ENCODE measurements around the gene NCK2.

The NCK2 gene

GRCh38 chr2:105760639-105761337, 16.1 kb downstream of the NCK2 start:
- ChIA-PET POLR2A (no interaction called here), CTCF (no interaction called here)
- no peak for TF ChIP-seq SUZ12 (IDR thresholded peaks at IDR 0.05)
- TF ChIP-seq FOXM1 (IDR thresholded peaks at IDR 0.05; ENCODE audit: borderline replicate concordance): no peak
- no peak for DNase-seq (ENCODE audit: extremely low spot score)

DNA sequence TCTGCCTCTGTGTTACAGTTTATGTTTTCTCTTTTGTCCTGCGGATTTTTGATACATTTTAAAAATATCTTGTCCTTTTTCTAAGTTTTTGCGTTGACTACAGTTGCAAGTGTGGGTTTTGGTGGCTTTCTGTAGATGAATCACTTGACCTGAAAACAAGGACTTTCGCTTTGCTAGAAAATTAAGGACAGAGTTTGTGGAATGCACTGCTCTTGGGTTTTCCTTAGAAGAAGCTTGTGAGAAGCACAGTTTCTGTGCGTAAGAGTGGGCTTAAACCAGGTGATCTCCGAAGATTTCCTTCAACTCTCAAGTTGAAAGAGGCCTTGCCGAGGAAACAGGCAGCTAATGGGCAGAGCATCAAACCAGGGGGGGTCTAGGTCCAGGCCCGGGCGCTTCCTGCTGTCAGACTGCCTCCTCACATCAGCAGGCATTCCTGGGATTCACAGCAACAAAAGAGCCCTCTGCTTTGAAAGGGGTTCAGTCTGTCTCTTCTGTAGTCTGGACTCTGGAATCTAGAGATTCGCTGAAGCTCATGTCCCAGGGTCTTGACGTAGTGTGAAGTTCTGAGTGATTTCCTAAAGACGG, 17.3 kb downstream of the NCK2 start:
- TF ChIP-seq FOXM1 (IDR thresholded peaks at IDR 0.05; ENCODE audit: borderline replicate concordance) (no peak), TARDBP (IDR thresholded peaks at IDR 0.05) (no peak), L3MBTL2 (conservative IDR thresholded peaks at IDR 0.05) (no peak), ZNF384 (IDR thresholded peaks at IDR 0.05) (no peak), BHLHE40 (IDR thresholded peaks at IDR 0.05; ENCODE audit: borderline replicate concordance) (no peak), ARNT (IDR thresholded peaks at IDR 0.05) (no peak), ELF4 (IDR thresholded peaks at IDR 0.05) (no peak), SP1 (IDR thresholded peaks at IDR 0.05) (no peak), SUZ12 (IDR thresholded peaks at IDR 0.05) (no peak), LEF1 (IDR thresholded peaks at IDR 0.05; ENCODE audit: borderline replicate concordance) (no peak), FOXK2 (IDR thresholded peaks at IDR 0.05) (no peak), FOXA1 (IDR thresholded peaks at IDR 0.05) (no peak), NFRKB (IDR thresholded peaks at IDR 0.05) (no peak), PKNOX1 (IDR thresholded peaks at IDR 0.05) (no peak)
- DNase-seq (ENCODE audit: extremely low spot score): no peak
- CTCF ChIA-PET: no interaction called here
- POLR2A ChIA-PET: no interaction called here

DNA sequence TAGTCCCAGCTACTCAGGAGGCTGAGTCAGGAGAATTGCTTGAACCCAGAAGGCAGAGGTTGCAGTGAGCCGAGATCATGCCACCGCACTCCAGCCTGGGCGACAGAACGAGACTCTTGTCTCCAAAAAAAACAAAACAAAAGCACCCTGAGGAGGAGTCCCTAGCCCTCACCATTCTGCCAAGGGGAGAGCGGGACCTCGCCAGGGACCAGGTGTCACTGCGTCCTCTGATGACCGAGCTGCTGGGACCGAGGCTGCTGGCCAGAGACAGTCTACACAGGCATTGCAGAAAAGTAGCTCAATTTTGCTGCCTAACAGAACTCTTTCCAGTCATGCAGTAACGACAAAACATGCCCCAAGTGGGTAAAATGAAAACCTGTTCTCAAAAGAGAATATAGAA, 18.4 kb downstream of the NCK2 start:
- no peak for DNase-seq (ENCODE audit: extremely low spot score)
- CTCF ChIA-PET: no interaction called here
- TF ChIP-seq NFRKB (IDR thresholded peaks at IDR 0.05) (no peak), L3MBTL2 (conservative IDR thresholded peaks at IDR 0.05) (no peak), ZNF384 (IDR thresholded peaks at IDR 0.05) (no peak), HDGF (IDR thresholded peaks at IDR 0.05; ENCODE audit: borderline replicate concordance) (no peak), ELF4 (IDR thresholded peaks at IDR 0.05) (no peak), FOXM1 (IDR thresholded peaks at IDR 0.05; ENCODE audit: borderline replicate concordance) (no peak), SP1 (IDR thresholded peaks at IDR 0.05) (no peak), ARNT (IDR thresholded peaks at IDR 0.05) (no peak), TARDBP (IDR thresholded peaks at IDR 0.05) (no peak), CTBP1 (IDR thresholded peaks at IDR 0.05; ENCODE audit: borderline replicate concordance) (no peak), FOXK2 (IDR thresholded peaks at IDR 0.05) (no peak)

GRCh38 chr2:105764059-105764458, 19.3 kb downstream of the NCK2 start:
- ChIA-PET CTCF (interaction anchor here (0.6 kb wide), 1 partner anchor 156 kb away, joined by 4 read pairs; no protein-coding TSS in a partner anchor), POLR2A (no interaction called here)
- TF ChIP-seq NFRKB (IDR thresholded peaks at IDR 0.05) (no peak), L3MBTL2 (conservative IDR thresholded peaks at IDR 0.05) (no peak), ELF4 (IDR thresholded peaks at IDR 0.05) (no peak), PKNOX1 (IDR thresholded peaks at IDR 0.05) (no peak)
- no peak for DNase-seq (ENCODE audit: extremely low spot score)

More for the DNA sequence above, 18.4 kb downstream of the NCK2 start:
- POLR2A ChIA-PET: no interaction called here

DNA sequence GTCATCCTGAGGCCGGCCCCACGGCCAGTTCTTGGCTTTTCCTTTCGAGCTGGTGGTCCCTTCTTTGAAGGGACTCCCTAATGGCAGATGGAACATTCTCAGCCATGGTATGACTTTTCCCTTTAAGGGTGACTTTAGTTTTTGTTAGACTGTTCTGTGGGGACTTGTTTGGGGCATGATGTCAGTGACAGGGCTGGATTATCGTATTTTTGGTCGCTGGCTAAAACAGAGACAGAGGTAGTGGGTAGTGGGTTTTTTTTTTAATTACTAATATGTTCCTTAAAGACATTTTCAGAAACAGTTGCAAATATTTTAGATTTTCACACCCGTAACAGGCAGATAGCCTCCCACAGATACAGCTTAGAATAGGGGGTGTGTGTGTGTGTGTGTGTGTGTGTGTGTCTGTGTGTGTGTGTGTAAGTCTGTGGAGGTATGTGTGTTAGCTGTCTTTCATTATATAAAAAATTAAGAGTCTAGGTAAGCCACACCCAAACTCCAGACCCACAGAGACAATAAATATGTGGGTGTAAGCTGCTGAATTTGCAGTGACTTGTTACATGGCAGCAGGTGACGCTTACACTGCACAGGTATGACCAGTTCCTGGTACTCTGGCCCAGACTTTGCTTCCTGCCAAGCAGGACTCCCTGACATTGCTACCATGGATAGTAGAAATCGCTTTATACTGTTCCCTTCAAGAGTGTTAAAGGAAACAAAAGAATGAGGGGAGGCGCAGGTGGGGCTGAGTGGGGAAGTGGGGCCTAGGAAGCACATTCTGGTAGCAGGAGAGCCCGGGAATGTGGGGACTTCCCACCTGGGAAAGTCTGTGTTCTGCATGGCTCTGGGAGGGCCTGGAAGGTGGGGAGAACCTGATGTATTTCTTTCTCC, 20.9 kb downstream of the NCK2 start:
- CTCF ChIA-PET: no interaction called here
- TF ChIP-seq ELF4 (IDR thresholded peaks at IDR 0.05): no peak
- TF ChIP-seq FOXM1 (IDR thresholded peaks at IDR 0.05; ENCODE audit: borderline replicate concordance): no peak
- no peak for TF ChIP-seq FOXA1 (IDR thresholded peaks at IDR 0.05)
- TF ChIP-seq TARDBP (IDR thresholded peaks at IDR 0.05): no peak
- TF ChIP-seq SP1 (IDR thresholded peaks at IDR 0.05): no peak
- TF ChIP-seq CTBP1 (IDR thresholded peaks at IDR 0.05; ENCODE audit: borderline replicate concordance): no peak
- no peak for TF ChIP-seq L3MBTL2 (conservative IDR thresholded peaks at IDR 0.05)
- TF ChIP-seq SUZ12 (IDR thresholded peaks at IDR 0.05): no peak
- TF ChIP-seq NFRKB (IDR thresholded peaks at IDR 0.05): no peak
- TF ChIP-seq ARNT (IDR thresholded peaks at IDR 0.05): no peak
- no peak for TF ChIP-seq BHLHE40 (IDR thresholded peaks at IDR 0.05; ENCODE audit: borderline replicate concordance)
- no peak for TF ChIP-seq HDGF (IDR thresholded peaks at IDR 0.05; ENCODE audit: borderline replicate concordance)
- no peak for TF ChIP-seq ZNF384 (IDR thresholded peaks at IDR 0.05)
- no peak for TF ChIP-seq PKNOX1 (IDR thresholded peaks at IDR 0.05)
- TF ChIP-seq LEF1 (IDR thresholded peaks at IDR 0.05; ENCODE audit: borderline replicate concordance): no peak
- DNase-seq (ENCODE audit: extremely low spot score): no peak
- POLR2A ChIA-PET: no interaction called here

- CTCF ChIA-PET: no interaction called here
- POLR2A ChIA-PET: no interaction called here
- no peak for DNase-seq (ENCODE audit: extremely low spot score)
- TF ChIP-seq PKNOX1 (IDR thresholded peaks at IDR 0.05) (no peak), BHLHE40 (IDR thresholded peaks at IDR 0.05; ENCODE audit: borderline replicate concordance) (no peak), SUZ12 (IDR thresholded peaks at IDR 0.05) (no peak), ELF4 (IDR thresholded peaks at IDR 0.05) (no peak), ZNF384 (IDR thresholded peaks at IDR 0.05) (no peak), FOXM1 (IDR thresholded peaks at IDR 0.05; ENCODE audit: borderline replicate concordance) (no peak), LEF1 (IDR thresholded peaks at IDR 0.05; ENCODE audit: borderline replicate concordance) (no peak), SP1 (IDR thresholded peaks at IDR 0.05) (no peak), TARDBP (IDR thresholded peaks at IDR 0.05) (no peak), FOXA1 (IDR thresholded peaks at IDR 0.05) (no peak), CTBP1 (IDR thresholded peaks at IDR 0.05; ENCODE audit: borderline replicate concordance) (no peak), FOXK2 (IDR thresholded peaks at IDR 0.05) (no peak), HDGF (IDR thresholded peaks at IDR 0.05; ENCODE audit: borderline replicate concordance) (no peak), ARNT (IDR thresholded peaks at IDR 0.05) (no peak), L3MBTL2 (conservative IDR thresholded peaks at IDR 0.05) (no peak), NFRKB (IDR thresholded peaks at IDR 0.05) (no peak)
These were observed 21.7 kb downstream of the NCK2 start for GRCh38 chr2:105766300-105766866.

All from HEK293T (cell line).